Measurements from ENCODE around the gene SYNGR3.

SYNGR3 gene

GRCh38 chr16:1980770-1981087, 9.0 kb upstream of the SYNGR3 start:
- Histone ChIP-seq H3K36me3 (ENCODE audit: insufficient read depth, insufficient read length, low read length) (peaks cover 56% of the 10 kb centered on the region), H3K9ac (ENCODE audit: insufficient read length, low read depth) (no peak overlapping the region), H3K4me3 (ENCODE audit: insufficient read length, low read depth) (no peak overlapping the region), H3K4me1 (ENCODE audit: insufficient read depth, insufficient read length) (peaks cover 22% of the 10 kb centered on the region), H3K27me3 (ENCODE audit: insufficient read depth, insufficient read length) (no peaks in the 10 kb centered on the region), H3K9me3 (ENCODE audit: insufficient read depth, low read length) (no peaks in the 10 kb centered on the region)
- no peak for DNase-seq (ENCODE audit: low read depth, low spot score)
- TF ChIP-seq ZNF274 (IDR thresholded peaks at IDR 0.05; ENCODE audit: low read depth, low read length) (no peak), YY1 (IDR thresholded peaks at IDR 0.05; ENCODE audit: insufficient read depth, insufficient read length) (no peak), SUZ12 (IDR thresholded peaks at IDR 0.05; ENCODE audit: extremely low read depth, insufficient read depth, insufficient read length) (no peak)

GRCh38 chr16:1981398-1981836, 8.4 kb upstream of the SYNGR3 start, which contains the start of gene NOXO1:
Gene NOXO1 (minus strand): TSS chr16:1981469. CDS start chr16:1981179, 290 bp downstream.
- H3K36me3 ChIP-seq (ENCODE audit: insufficient read depth, insufficient read length, low read length): peaks cover 56% of the 10 kb centered on the region
- no peak for DNase-seq (ENCODE audit: low read depth, low spot score)
- H3K9me3 ChIP-seq (ENCODE audit: insufficient read depth, low read length): no peaks in the 10 kb centered on the region
- H3K4me1 ChIP-seq (ENCODE audit: insufficient read depth, insufficient read length): peaks cover 29% of the 10 kb centered on the region
- H3K27me3 ChIP-seq (ENCODE audit: insufficient read depth, insufficient read length): no peaks in the 10 kb centered on the region
- TF ChIP-seq YY1 (IDR thresholded peaks at IDR 0.05; ENCODE audit: insufficient read depth, insufficient read length) (no peak), ZNF274 (IDR thresholded peaks at IDR 0.05; ENCODE audit: low read depth, low read length) (no peak), SUZ12 (IDR thresholded peaks at IDR 0.05; ENCODE audit: extremely low read depth, insufficient read depth, insufficient read length) (no peak)
- H3K4me3 ChIP-seq (ENCODE audit: insufficient read length, low read depth): no peak within 1 kb of the TSS
- H3K9ac ChIP-seq (ENCODE audit: insufficient read length, low read depth): peak within 1 kb of the TSS; percentile 61

GRCh38 chr16:1982013-1982433, 7.7 kb upstream of the SYNGR3 start:
- Histone ChIP-seq H3K9me3 (ENCODE audit: insufficient read depth, low read length) (no peaks in the 10 kb centered on the region), H3K4me3 (ENCODE audit: insufficient read length, low read depth) (no peak overlapping the region), H3K9ac (ENCODE audit: insufficient read length, low read depth) (peak overlapping the region; percentile 61), H3K27me3 (ENCODE audit: insufficient read depth, insufficient read length) (no peaks in the 10 kb centered on the region), H3K4me1 (ENCODE audit: insufficient read depth, insufficient read length) (peaks cover 32% of the 10 kb centered on the region), H3K36me3 (ENCODE audit: insufficient read depth, insufficient read length, low read length) (peaks cover 56% of the 10 kb centered on the region)
- DNase-seq (ENCODE audit: low read depth, low spot score): no peak
- no peak for TF ChIP-seq YY1 (IDR thresholded peaks at IDR 0.05; ENCODE audit: insufficient read depth, insufficient read length)
- TF ChIP-seq ZNF274 (IDR thresholded peaks at IDR 0.05; ENCODE audit: low read depth, low read length): no peak
- TF ChIP-seq SUZ12 (IDR thresholded peaks at IDR 0.05; ENCODE audit: extremely low read depth, insufficient read depth, insufficient read length): no peak

GRCh38 chr16:1982991-1983543, 6.7 kb upstream of the SYNGR3 start:
- no peaks in the 10 kb centered on the region for H3K27me3 ChIP-seq (ENCODE audit: insufficient read depth, insufficient read length)
- H3K9ac ChIP-seq (ENCODE audit: insufficient read length, low read depth): peak overlapping the region; percentile 88
- TF ChIP-seq SUZ12 (IDR thresholded peaks at IDR 0.05; ENCODE audit: extremely low read depth, insufficient read depth, insufficient read length): no peak
- no peak for DNase-seq (ENCODE audit: low read depth, low spot score)
- peaks cover 53% of the 10 kb centered on the region for H3K36me3 ChIP-seq (ENCODE audit: insufficient read depth, insufficient read length, low read length)
- no peaks in the 10 kb centered on the region for H3K9me3 ChIP-seq (ENCODE audit: insufficient read depth, low read length)
- H3K4me1 ChIP-seq (ENCODE audit: insufficient read depth, insufficient read length): peaks cover 33% of the 10 kb centered on the region
- H3K4me3 ChIP-seq (ENCODE audit: insufficient read length, low read depth): peak overlapping the region; percentile 62

- TF ChIP-seq YY1 (IDR thresholded peaks at IDR 0.05; ENCODE audit: insufficient read depth, insufficient read length) (peak; percentile 90), SUZ12 (IDR thresholded peaks at IDR 0.05; ENCODE audit: extremely low read depth, insufficient read depth, insufficient read length) (no peak)
- H3K4me1 ChIP-seq (ENCODE audit: insufficient read depth, insufficient read length): peaks cover 33% of the 10 kb centered on the region
- no peaks in the 10 kb centered on the region for H3K9me3 ChIP-seq (ENCODE audit: insufficient read depth, low read length)
- H3K4me3 ChIP-seq (ENCODE audit: insufficient read length, low read depth): peak within 1 kb of the TSS; percentile 89
- H3K36me3 ChIP-seq (ENCODE audit: insufficient read depth, insufficient read length, low read length): peaks cover 47% of the 10 kb centered on the region
- peak; percentile 92 for DNase-seq (ENCODE audit: low read depth, low spot score)
- peaks cover 3% of the 10 kb centered on the region for H3K27me3 ChIP-seq (ENCODE audit: insufficient read depth, insufficient read length)
- peak within 1 kb of the TSS; percentile 97 for H3K9ac ChIP-seq (ENCODE audit: insufficient read length, low read depth)
Measured at GRCh38 chr16:1983544-1984346, 6.0 kb upstream of the SYNGR3 start, which contains the start of gene GFER. Gene GFER (plus strand): TSS chr16:1984193. CDS start chr16:1984219, 26 bp downstream.

- peaks cover 11% of the 10 kb centered on the region for H3K27me3 ChIP-seq (ENCODE audit: insufficient read depth, insufficient read length)
- no peak for TF ChIP-seq SUZ12 (IDR thresholded peaks at IDR 0.05; ENCODE audit: extremely low read depth, insufficient read depth, insufficient read length)
- no peak for TF ChIP-seq ZNF274 (IDR thresholded peaks at IDR 0.05; ENCODE audit: low read depth, low read length)
- no peak for TF ChIP-seq YY1 (IDR thresholded peaks at IDR 0.05; ENCODE audit: insufficient read depth, insufficient read length)
- peak overlapping the region; percentile 89 for H3K4me3 ChIP-seq (ENCODE audit: insufficient read length, low read depth)
- H3K4me1 ChIP-seq (ENCODE audit: insufficient read depth, insufficient read length): peaks cover 38% of the 10 kb centered on the region
- H3K9me3 ChIP-seq (ENCODE audit: insufficient read depth, low read length): no peaks in the 10 kb centered on the region
- peaks cover 39% of the 10 kb centered on the region for H3K36me3 ChIP-seq (ENCODE audit: insufficient read depth, insufficient read length, low read length)
- DNase-seq (ENCODE audit: low read depth, low spot score): no peak
- H3K9ac ChIP-seq (ENCODE audit: insufficient read length, low read depth): peak overlapping the region; percentile 97
Measured at GRCh38 chr16:1984347-1985225, 5.2 kb upstream of the SYNGR3 start.

All from NT2/D1 (cell line).